ACC112 (cell line): ENCODE results near the gene EPHA4.

Experiments used
- H2AFZ ChIP-seq: fragments of 200-600 bp; sonication (generic); one replicate; pipeline ENCODE4 v1.6.0; 2017; ENCODE audit warnings: antibody characterized with exemption, low read length; ENCODE audit not compliant: unreplicated experiment
- H3K27ac ChIP-seq: fragments of 200-600 bp; sonication (generic); 2 replicates; pipeline ENCODE4 v1.5.1; 2014; ENCODE audit warnings: low read depth, mild to moderate bottlenecking, antibody characterized with exemption, low read length, moderate library complexity
- H3K27me3 ChIP-seq: fragments of 200-600 bp; sonication (generic); 2 replicates; pipeline ENCODE4 v1.6.1; 2014; ENCODE audit warnings: mild to moderate bottlenecking, antibody characterized with exemption, low read length, moderate library complexity, mixed read lengths; ENCODE audit not compliant: insufficient read depth
- H3K36me3 ChIP-seq: fragments of 200-600 bp; sonication (generic); 2 replicates; pipeline ENCODE4 v1.6.1; 2016; ENCODE audit warnings: mild to moderate bottlenecking, antibody characterized with exemption, low read length, moderate library complexity, mixed read lengths; ENCODE audit not compliant: insufficient read depth
- H3K4me1 ChIP-seq: fragments of 200-600 bp; sonication (generic); one replicate; pipeline ENCODE4 v1.6.1; 2016; ENCODE audit warnings: low read length, mixed read lengths; ENCODE audit not compliant: insufficient read depth, unreplicated experiment, control insufficient read depth
- H3K4me3 ChIP-seq: fragments of 200-600 bp; sonication (generic); 2 replicates; pipeline ENCODE4 v1.5.1; 2014; ENCODE audit warnings: mild to moderate bottlenecking, low read depth, low read length
- H3K79me2 ChIP-seq: fragments of 200-600 bp; sonication (generic); one replicate; pipeline ENCODE4 v1.6.0; 2016; ENCODE audit warnings: low read length; ENCODE audit not compliant: control insufficient read depth, unreplicated experiment, insufficient read depth

Gene EPHA4

GRCh38 chr2:221541131-221541735 lies 30.9 kb downstream of the EPHA4 start:
- no peaks in the 10 kb centered on the region for H3K4me1 ChIP-seq

GRCh38 chr2:221539246-221539645 lies 32.9 kb downstream of the EPHA4 start:
- Histone ChIP-seq H3K27ac (no peak overlapping the region), H3K79me2 (no peaks in the 10 kb centered on the region), H3K4me1 (no peaks in the 10 kb centered on the region), H3K27me3 (no peaks in the 10 kb centered on the region), H3K36me3 (no peaks in the 10 kb centered on the region), H2AFZ (no peak overlapping the region), H3K4me3 (no peak overlapping the region)

More at GRCh38 chr2:221541131-221541735, 30.9 kb downstream of the EPHA4 start:
- Histone ChIP-seq H3K27ac (no peak overlapping the region), H3K4me3 (no peak overlapping the region), H3K79me2 (no peaks in the 10 kb centered on the region), H3K27me3 (no peaks in the 10 kb centered on the region), H3K36me3 (no peaks in the 10 kb centered on the region), H2AFZ (no peak overlapping the region)

- Histone ChIP-seq H3K4me3 (no peak overlapping the region), H3K4me1 (peaks cover 7% of the 10 kb centered on the region), H2AFZ (no peak overlapping the region), H3K27ac (no peak overlapping the region), H3K36me3 (no peaks in the 10 kb centered on the region), H3K27me3 (no peaks in the 10 kb centered on the region), H3K79me2 (no peaks in the 10 kb centered on the region)
Observed at GRCh38 chr2:221535824-221536223, 36.3 kb downstream of the EPHA4 start.

- H3K4me3 ChIP-seq: no peak overlapping the region
- H3K36me3 ChIP-seq: no peaks in the 10 kb centered on the region
- H3K27me3 ChIP-seq: no peaks in the 10 kb centered on the region
- H3K79me2 ChIP-seq: no peaks in the 10 kb centered on the region
- no peak overlapping the region for H3K27ac ChIP-seq
- H3K4me1 ChIP-seq: peaks cover 19% of the 10 kb centered on the region
- no peak overlapping the region for H2AFZ ChIP-seq
Observed at GRCh38 chr2:221533299-221533698, 38.8 kb downstream of the EPHA4 start.

- Histone ChIP-seq H3K4me1 (peaks cover 19% of the 10 kb centered on the region), H3K27ac (no peak overlapping the region), H3K27me3 (no peaks in the 10 kb centered on the region), H3K79me2 (no peaks in the 10 kb centered on the region), H3K36me3 (no peaks in the 10 kb centered on the region), H2AFZ (no peak overlapping the region), H3K4me3 (no peak overlapping the region)
Observed at GRCh38 chr2:221532641-221533040, 39.5 kb downstream of the EPHA4 start.

- peak overlapping the region; percentile 43 for H2AFZ ChIP-seq
- H3K36me3 ChIP-seq: no peaks in the 10 kb centered on the region
- no peak overlapping the region for H3K4me3 ChIP-seq
- no peaks in the 10 kb centered on the region for H3K79me2 ChIP-seq
- peaks cover 19% of the 10 kb centered on the region for H3K4me1 ChIP-seq
- H3K27ac ChIP-seq: no peak overlapping the region
- no peaks in the 10 kb centered on the region for H3K27me3 ChIP-seq
Observed at GRCh38 chr2:221530653-221531037, 41.5 kb downstream of the EPHA4 start.

- Histone ChIP-seq H2AFZ (peak overlapping the region; percentile 43), H3K27me3 (no peaks in the 10 kb centered on the region), H3K4me3 (peak overlapping the region; percentile 23), H3K4me1 (peaks cover 19% of the 10 kb centered on the region), H3K36me3 (no peaks in the 10 kb centered on the region), H3K27ac (no peak overlapping the region), H3K79me2 (no peaks in the 10 kb centered on the region)
Observed at GRCh38 chr2:221529943-221530652, 42.0 kb downstream of the EPHA4 start.

- no peaks in the 10 kb centered on the region for H3K36me3 ChIP-seq
Observed at GRCh38 chr2:221529177-221529942, 42.7 kb downstream of the EPHA4 start.

GRCh38 chr2:221527776-221528309 lies 44.3 kb downstream of the EPHA4 start:
- no peaks in the 10 kb centered on the region for H3K36me3 ChIP-seq
- no peak overlapping the region for H3K27ac ChIP-seq
- H3K79me2 ChIP-seq: no peaks in the 10 kb centered on the region
- H3K27me3 ChIP-seq: no peaks in the 10 kb centered on the region
- H3K4me3 ChIP-seq: no peak overlapping the region
- H2AFZ ChIP-seq: no peak overlapping the region
- peaks cover 13% of the 10 kb centered on the region for H3K4me1 ChIP-seq

More at GRCh38 chr2:221529177-221529942, 42.7 kb downstream of the EPHA4 start:
- Histone ChIP-seq H3K4me3 (no peak overlapping the region), H3K27ac (no peak overlapping the region), H3K4me1 (peaks cover 19% of the 10 kb centered on the region), H3K79me2 (no peaks in the 10 kb centered on the region), H3K27me3 (no peaks in the 10 kb centered on the region), H2AFZ (peak overlapping the region; percentile 43)

- H3K79me2 ChIP-seq: no peaks in the 10 kb centered on the region
Observed at GRCh38 chr2:221524158-221524557, 47.9 kb downstream of the EPHA4 start.

More at GRCh38 chr2:221524158-221524557, 47.9 kb downstream of the EPHA4 start:
- Histone ChIP-seq H3K4me3 (no peak overlapping the region), H3K27me3 (no peaks in the 10 kb centered on the region), H3K4me1 (no peaks in the 10 kb centered on the region), H3K36me3 (no peaks in the 10 kb centered on the region), H3K27ac (no peak overlapping the region), H2AFZ (no peak overlapping the region)
